Activated effector memory CD4-positive, alpha-beta T cell treated with Interleukin-2 at 50 U/mL for 16 hours (primary cell): ENCODE measurements around the gene SYNPO.

Experiments used
- DNase-seq: peaks from one replicate; pipeline ENCODE4 v3.0.0-alpha.2; 2020

Gene SYNPO

DNA sequence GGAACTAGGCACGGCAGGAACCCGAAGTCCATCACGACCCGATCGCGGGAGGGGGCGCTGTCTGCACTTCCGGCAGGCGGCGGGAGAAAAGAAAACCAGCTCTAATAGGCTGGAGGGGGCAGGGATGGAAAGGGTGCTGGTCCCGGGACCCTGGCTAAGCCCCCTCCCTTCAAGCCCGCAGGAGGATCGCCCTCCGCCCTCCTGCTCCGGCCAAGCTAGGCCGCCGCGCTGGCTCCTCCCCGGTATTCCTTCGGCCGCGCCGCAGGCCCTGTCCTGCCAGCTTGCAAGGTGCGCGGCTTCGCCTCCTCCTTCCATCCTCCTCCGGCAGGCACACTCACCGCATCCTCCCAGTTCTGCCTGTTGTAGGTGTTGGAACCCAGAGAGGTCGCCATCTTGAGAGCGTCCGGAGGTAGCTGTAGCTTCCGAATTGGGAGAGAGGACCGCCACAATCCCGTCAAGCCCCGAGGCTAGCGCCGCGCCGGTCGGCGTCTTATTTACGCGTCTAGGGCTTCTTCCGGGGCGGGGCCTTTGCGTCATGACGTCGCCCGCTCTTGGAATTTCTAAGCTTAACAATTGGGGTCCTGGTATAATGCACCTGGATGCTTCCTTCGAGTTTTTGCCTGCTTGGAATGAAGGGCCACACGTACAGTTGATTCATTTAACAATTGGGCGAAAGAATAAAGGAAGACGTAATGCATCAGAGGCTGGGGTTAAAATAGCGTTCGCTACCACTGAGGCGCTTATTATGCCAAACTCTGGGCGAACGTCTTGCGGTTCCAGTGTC, 60.3 kb downstream of the SYNPO start, which contains the start of gene RBM22:
Gene RBM22, minus strand, starts transcription at position 469 of the 784 bp plus-strand sequence. Its CDS starts 77 bp downstream, at position 392.
- peak; percentile 85 for DNase-seq

DNA sequence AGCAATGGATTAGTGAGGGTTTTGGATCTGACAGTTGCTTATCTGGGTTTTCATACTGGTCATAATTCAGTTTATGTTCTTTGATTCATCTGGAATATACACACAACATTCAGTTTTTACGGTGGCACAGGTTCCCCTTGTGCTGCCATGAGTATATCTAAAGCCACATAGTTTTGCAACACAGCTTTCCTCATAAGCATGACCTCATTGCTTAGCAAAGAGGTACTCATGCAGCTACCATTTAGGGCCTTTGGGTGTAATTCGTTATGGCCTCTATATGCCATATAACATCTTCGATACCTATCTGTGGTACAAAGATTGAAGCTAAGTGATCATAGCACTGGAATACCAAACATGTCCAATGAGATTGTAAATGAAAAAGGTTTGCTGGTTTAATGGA, 63.3 kb downstream of the SYNPO start:
- DNase-seq, result no peak

- DNase-seq, result no peak
Observed at GRCh38 chr5:150706776-150707390, 66.4 kb downstream of the SYNPO start.
